ENCODE measurements around the gene BSND.

BSND gene

GRCh38 chr1:54976747-54977146 is 22.0 kb upstream of the BSND start:
- no peak overlapping the region for H3K27ac Mint-ChIP-seq
- H3K36me3 Mint-ChIP-seq (ENCODE audit: low read depth) = no peaks in the 10 kb centered on the region
- H3K4me1 Mint-ChIP-seq = peaks cover 26% of the 10 kb centered on the region
- H3K27me3 Mint-ChIP-seq (ENCODE audit: low read depth) = peaks cover 56% of the 10 kb centered on the region
- H3K9me3 Mint-ChIP-seq = no peaks in the 10 kb centered on the region
- TF ChIP-seq CTCF (IDR thresholded peaks at IDR 0.05; ENCODE audit: unreplicated experiment in 3 of 3) = no peak
- H3K4me3 Mint-ChIP-seq = no peak overlapping the region

- no peaks in the 10 kb centered on the region for H3K9me3 Mint-ChIP-seq
These were observed 21.0 kb upstream of the BSND start for GRCh38 chr1:54977533-54978297.

GRCh38 chr1:54978528-54979326 is 20.0 kb upstream of the BSND start:
- Mint-ChIP-seq H3K9me3 (no peaks in the 10 kb centered on the region), H3K27me3 (ENCODE audit: low read depth) (peaks cover 61% of the 10 kb centered on the region), H3K4me3 (no peak overlapping the region), H3K27ac (no peak overlapping the region), H3K36me3 (ENCODE audit: low read depth) (no peaks in the 10 kb centered on the region), H3K4me1 (peaks cover 20% of the 10 kb centered on the region)
- no peak for TF ChIP-seq CTCF (IDR thresholded peaks at IDR 0.05; ENCODE audit: unreplicated experiment in 3 of 3)

More at GRCh38 chr1:54977533-54978297, 21.0 kb upstream of the BSND start:
- TF ChIP-seq CTCF (IDR thresholded peaks at IDR 0.05; ENCODE audit: unreplicated experiment in 3 of 3) = no peak
- Mint-ChIP-seq H3K27me3 (ENCODE audit: low read depth) (peaks cover 63% of the 10 kb centered on the region), H3K27ac (peak overlapping the region in 1 of 3 experiments; percentile 2), H3K4me1 (peaks cover 24% of the 10 kb centered on the region), H3K4me3 (peak overlapping the region in 1 of 3 experiments; percentile 5), H3K36me3 (ENCODE audit: low read depth) (no peaks in the 10 kb centered on the region)

GRCh38 chr1:54979327-54979891 is 19.3 kb upstream of the BSND start:
- Mint-ChIP-seq H3K27me3 (ENCODE audit: low read depth) (peaks cover 68% of the 10 kb centered on the region), H3K4me1 (peaks cover 26% of the 10 kb centered on the region), H3K27ac (no peak overlapping the region), H3K4me3 (peak overlapping the region; percentile 17 to 57 (median 39)), H3K36me3 (ENCODE audit: low read depth) (no peaks in the 10 kb centered on the region), H3K9me3 (no peaks in the 10 kb centered on the region)
- no peak for TF ChIP-seq CTCF (IDR thresholded peaks at IDR 0.05; ENCODE audit: unreplicated experiment in 3 of 3)

GRCh38 chr1:54980046-54980527 is 18.6 kb upstream of the BSND start:
- Mint-ChIP-seq H3K4me1 (peaks cover 26% of the 10 kb centered on the region), H3K4me3 (peak overlapping the region; percentile 17 to 57 (median 39)), H3K36me3 (ENCODE audit: low read depth) (no peaks in the 10 kb centered on the region), H3K27ac (no peak overlapping the region), H3K9me3 (no peaks in the 10 kb centered on the region), H3K27me3 (ENCODE audit: low read depth) (peaks cover 72% of the 10 kb centered on the region)
- no peak for TF ChIP-seq CTCF (IDR thresholded peaks at IDR 0.05; ENCODE audit: unreplicated experiment in 3 of 3)
